Left ventricle myocardium superior (tissue), 1 donor: ENCODE data around the gene SCLY. TPM values are rescaled to one million over a fixed set of nuclear protein-coding genes. Genes with fewer than 3 reads are reported as not detected.

Experiments
- ATAC-seq: fragments of 200-7000 bp; cut with Tn5 transposase; one replicate; pipeline ENCODE4 v1.9.1; 2020; ENCODE audit warnings: mild to moderate bottlenecking, moderate library complexity
- DNase-seq: peaks from one replicate; pipeline ENCODE4 v3.0.0-alpha.2; 2020
- intact Hi-C: fragments of 100-400 bp; cut with micrococcal nuclease; formaldehyde crosslinking; loops from one replicate; pipeline ENCODE4 v1.11.0; 2022
- total RNA-seq: library from RNA; stranded (reverse); fragmentation: NEBNext Ultra II Directional; extraction: Animal tissue kit (Norgen Biotek cat#: 25700); gene quantifications from one replicate; pipeline ENCODE4 v1.2.1, GENCODE V29; 2021
- donor health status: DM: no; HTN: yes; CAD: no; lungs with severe emphysema.

SCLY gene
- total RNA-seq, 1 donor from 2014 or later = 14.7 TPM

GRCh38 chr2:238092486-238093035 is 31.8 kb downstream of the SCLY start:
- ATAC-seq (no peak), DNase-seq (no peak)
- intact Hi-C loops = no loop called here

DNA sequence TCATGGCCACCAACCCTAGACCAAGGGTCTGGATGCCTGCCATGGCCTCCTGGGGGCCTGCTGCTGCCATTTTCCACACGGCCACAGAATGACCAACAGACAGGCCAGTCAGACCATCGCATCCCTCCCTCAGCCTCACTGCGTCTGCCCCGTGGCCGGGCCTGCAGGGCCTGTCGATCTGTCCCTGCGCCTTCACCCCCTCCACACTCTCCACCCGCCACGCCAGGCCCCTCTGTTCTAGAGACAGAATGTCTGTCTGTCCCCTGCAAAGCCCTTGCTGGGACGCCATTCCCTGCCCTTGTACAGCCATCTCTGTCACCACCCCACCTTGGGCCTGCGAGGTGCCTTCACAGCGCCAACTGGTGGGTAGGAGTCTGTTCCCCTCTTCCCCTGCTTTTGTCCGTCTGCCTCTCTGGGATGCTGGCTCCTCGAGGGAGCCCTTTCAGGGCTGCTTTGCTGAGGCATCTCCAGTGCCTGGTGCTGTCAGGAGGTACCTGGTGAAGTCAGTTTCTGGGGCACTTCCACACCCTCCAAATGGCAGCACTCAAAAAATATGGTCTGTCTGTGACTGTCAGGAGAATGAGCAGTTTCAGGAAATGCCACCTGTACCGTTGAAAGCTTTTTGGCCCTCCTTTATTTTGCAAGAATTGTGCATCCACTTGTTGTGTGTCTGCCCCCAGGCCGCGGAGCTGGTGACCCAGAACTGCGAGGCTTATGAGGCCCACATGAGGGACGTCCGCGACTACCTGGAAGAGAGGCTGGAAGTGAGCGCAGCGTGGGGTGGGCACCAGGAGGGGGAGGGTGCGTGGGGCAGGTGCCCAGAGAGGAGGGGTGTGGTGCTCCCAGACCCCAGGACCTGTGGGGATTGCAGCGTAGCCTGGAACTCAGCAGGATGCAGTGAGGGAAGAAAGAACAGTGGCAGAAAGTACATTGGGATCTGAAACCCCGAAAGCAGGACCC is 32.7 kb downstream of the SCLY start:
- intact Hi-C loops = no loop called here
- DNase-seq = no peak
- ATAC-seq = no peak

DNA sequence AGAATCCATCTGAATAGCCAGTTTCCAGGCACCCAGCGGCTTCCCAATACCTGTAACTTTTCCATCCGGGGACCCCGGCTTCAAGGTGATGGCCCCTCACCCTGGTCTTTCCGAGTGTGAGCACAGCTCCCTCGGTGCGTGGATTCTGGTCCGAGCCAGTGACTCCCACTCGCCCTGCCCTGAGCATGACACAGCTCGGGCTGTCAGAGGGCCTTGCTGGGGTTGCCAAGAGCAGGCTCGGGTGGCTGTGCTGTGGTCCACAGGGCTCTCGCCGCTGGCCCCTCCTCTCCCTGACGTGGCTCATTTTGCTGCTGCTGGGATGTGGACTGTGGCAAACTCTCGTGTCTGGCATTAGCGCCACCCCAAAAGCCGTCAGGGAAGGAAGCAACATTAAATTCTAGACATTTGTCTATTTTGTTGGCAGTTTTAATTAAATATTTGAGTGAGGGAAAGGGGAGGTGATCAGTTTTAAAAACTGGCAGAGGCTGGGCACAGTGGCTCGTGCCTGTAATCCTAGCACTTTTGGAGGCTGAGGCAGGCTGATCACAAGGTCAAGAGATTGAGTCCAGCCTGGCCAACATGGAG is 33.7 kb downstream of the SCLY start:
- ATAC-seq = no peak
- DNase-seq = no peak

GRCh38 chr2:238095143-238095542 is 34.3 kb downstream of the SCLY start:
- no peak for DNase-seq
- ATAC-seq = no peak
- intact Hi-C loops = no loop called here

More for the DNA sequence above, 33.7 kb downstream of the SCLY start:
- intact Hi-C loops = no loop called here

DNA sequence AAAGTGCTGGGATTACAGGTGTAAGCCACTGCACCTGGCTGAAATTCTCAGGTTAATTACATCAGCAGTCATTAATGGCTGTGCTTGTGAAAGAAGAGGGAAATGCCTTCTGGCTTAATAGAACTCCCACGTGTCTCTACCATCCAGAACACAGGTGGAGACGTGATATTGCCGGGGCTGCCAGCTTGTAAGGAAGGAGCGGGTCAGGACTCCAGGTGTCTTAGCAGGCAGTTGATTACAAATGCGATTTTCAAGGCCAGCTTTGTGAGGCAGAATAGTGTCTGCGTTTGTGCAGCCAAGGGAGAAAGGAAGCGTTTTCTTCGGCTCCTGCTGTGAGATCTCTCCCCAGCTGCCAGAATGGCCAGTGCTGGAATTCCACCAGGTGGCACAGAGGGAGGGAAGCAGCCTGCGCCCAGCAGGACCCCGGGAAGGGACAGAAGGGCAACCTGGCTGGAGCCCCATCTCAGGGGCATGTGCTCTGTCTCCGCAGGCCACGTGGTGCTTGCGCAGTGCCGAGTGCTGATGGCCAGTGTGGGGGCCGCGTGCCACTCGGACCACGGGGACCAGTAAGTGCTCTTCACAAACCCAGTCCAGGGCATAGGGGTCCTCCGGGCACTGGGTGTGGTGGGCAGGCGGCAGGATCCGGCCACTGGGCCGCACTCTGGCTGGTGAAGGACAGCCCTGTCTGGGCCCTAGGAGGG is 35.7 kb downstream of the SCLY start:
- ATAC-seq (no peak), DNase-seq (no peak)
- intact Hi-C loops = no loop called here

DNA sequence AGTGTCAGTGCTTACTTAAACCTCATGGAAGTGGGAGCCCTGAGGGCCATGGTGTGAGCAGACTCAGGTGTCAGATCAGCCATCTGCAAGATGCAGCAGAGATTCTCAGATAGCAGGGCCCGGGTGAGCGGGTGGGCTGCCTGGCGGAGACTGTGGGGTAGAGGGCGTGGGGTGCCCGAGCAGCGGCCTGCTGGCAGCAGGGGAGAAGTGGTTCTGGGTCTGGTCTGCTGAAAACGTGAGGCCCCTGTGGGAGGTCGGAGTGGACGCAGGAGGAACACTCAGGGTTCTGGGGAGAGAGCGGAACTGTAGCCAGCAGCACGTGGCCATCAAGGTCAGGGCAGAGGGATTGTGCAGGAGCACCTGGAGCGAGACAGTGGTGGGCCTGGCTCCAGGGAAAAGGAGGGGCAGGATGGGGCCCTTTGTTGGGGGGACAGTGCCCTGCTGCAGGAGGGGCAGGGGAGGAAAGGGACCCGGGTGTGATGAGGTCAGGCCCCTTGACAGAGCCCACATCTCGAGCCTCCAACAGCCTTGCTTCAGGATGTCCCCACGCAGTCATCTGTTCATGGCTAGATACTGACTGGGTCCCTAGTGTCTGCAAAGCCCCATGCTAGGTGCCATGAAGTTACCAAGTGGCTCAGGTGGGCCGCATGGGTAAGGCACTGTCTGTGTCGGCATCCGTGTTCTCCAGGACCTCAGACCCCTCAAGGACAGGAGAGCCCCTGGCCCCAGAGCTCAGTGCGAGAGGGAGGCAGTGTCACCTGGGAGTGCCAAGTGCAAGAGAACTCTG is 36.6 kb downstream of the SCLY start:
- intact Hi-C loops = no loop called here
- ATAC-seq (no peak), DNase-seq (no peak)

- ATAC-seq (peak; percentile 89), DNase-seq (peak; percentile 64)
- intact Hi-C loops = no loop called here
These were observed 37.4 kb downstream of the SCLY start for GRCh38 chr2:238097988-238098871.

GRCh38 chr2:238098901-238099713 is 38.3 kb downstream of the SCLY start:
- ATAC-seq = peak; percentile 14
- intact Hi-C loops = no loop called here
- no peak for DNase-seq

GRCh38 chr2:238099714-238100048 is 38.9 kb downstream of the SCLY start:
- DNase-seq (no peak), ATAC-seq (no peak)
- intact Hi-C loops = no loop called here

DNA sequence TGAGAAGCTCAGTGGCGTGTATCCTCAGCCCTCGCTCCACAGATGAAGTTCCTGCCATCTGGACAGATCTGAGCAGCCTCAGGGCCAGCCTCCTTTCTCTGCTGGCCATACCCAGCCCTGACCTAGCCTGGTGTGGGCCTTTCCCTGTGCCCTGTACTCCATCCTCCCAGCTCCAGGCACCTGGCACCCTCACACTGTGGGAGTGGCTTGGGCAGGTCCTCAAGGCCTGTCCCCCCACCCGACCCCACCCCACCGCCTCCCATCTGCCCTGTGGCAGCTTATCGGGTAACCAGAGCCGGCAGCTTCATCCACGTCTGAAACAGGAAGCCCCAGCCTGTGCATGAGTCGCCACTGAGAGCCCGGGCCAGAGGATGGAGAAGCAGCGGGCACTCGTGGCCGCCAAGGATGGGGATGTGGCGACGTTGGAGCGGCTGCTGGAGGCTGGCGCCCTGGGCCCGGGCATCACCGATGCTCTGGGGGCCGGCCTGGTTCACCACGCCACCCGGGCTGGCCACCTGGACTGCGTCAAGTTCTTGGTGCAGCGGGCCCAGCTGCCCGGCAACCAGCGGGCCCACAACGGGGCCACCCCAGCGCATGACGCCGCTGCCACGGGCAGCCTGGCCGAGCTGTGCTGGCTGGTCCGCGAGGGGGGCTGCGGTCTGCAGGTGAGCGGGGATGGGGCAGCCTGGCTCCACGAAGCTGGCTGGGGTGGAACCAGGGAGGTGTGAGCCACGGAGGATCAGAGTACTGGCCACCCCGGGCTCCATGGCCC is 39.4 kb downstream of the SCLY start, which contains the start of gene ESPNL:
TSS of gene ESPNL (plus strand) at position 292 of the 772 bp plus-strand sequence. CDS start at position 372, 80 bp downstream.
- ATAC-seq = no peak

DNA sequence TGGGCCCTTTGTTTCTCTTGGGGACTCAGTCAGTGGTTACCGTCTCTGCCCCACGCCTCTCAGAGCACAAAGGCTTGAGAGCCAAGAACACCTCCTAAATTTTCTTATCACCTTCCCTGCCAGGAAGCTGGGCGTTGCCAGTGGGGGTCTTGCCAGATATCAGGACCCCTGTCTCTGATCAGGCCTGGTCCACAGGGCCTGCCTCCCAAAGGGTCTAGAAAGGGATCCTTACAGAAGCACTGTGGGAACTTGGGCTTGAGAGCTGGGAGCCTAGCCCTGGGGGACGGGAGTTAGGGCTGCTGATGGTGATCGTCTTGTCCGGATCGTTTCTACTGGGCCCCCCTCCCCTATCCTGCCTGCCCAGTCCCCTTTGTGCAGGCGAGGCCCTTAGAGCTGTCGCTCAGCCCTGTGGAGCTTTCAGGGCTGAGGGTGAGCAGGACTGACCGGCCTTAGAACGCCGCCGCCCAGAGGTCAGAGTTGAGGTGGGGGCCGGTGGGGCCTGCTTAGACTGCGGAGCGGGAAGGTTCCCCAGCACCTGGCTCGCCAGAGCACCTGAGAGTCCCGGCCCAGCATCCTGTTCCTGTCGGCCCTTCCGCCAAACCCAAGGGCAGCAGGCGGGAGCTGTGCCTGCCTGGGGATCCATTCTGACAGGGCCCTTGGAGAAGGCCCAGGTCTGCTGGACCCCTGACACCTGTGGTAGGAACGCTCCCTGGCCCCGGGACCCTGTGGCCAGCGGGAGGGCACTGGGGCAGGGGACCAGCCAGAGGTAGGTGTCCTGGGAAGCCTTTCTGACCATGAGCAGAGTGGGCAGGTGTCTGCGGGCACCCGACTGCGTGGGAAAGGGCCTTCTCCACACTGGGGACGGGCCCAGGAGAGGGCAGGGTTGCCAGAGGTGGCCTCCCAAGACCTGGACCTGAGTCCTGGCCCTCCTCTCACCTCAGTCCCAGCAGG is 40.3 kb downstream of the SCLY start:
- intact Hi-C loops = no loop called here
- DNase-seq (no peak), ATAC-seq (no peak)

More for the DNA sequence above, 39.4 kb downstream of the SCLY start, which contains the start of gene ESPNL:
- intact Hi-C loops = no loop called here
- no peak for DNase-seq

- no peak for DNase-seq
- intact Hi-C loops = no loop called here
- no peak for ATAC-seq
These were observed 41.4 kb downstream of the SCLY start for GRCh38 chr2:238101891-238102841.

DNA sequence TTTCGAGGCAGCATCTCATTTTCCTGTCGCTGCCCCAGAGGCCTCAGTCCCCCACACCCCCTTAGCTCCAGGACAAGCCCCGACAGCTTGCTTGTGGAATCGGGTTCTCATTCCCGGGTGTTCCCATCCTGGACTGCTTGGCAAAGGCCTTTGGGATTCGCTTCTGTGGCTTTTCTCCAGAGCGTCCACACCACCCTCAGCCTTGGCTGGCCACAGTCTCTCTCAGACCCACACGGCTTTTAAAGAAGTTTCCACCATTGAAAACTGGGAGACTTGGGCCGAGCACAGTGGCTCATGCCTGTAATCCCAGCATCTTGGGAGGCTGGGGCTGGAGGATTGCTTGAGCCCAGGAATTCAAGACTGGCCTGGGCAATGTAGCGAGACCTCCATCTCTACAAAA is 42.1 kb downstream of the SCLY start:
- intact Hi-C loops = no loop called here
- no peak for ATAC-seq
- no peak for DNase-seq
